ENCODE results near the gene PIK3C3.

GRCh38 chr18:42068030-42068429 is 113.0 kb downstream of the PIK3C3 start:
- no peak for TF ChIP-seq ZFP30 (CRISPR knock-in tag; IDR thresholded peaks at IDR 0.05)
- no peak for TF ChIP-seq ARNTL (CRISPR knock-in tag; IDR thresholded peaks at IDR 0.05; ENCODE audit: borderline replicate concordance, low read depth)
- TF ChIP-seq PATZ1 (CRISPR knock-in tag; IDR thresholded peaks at IDR 0.05; ENCODE audit: borderline replicate concordance), result no peak
- TF ChIP-seq, protein P1, sequence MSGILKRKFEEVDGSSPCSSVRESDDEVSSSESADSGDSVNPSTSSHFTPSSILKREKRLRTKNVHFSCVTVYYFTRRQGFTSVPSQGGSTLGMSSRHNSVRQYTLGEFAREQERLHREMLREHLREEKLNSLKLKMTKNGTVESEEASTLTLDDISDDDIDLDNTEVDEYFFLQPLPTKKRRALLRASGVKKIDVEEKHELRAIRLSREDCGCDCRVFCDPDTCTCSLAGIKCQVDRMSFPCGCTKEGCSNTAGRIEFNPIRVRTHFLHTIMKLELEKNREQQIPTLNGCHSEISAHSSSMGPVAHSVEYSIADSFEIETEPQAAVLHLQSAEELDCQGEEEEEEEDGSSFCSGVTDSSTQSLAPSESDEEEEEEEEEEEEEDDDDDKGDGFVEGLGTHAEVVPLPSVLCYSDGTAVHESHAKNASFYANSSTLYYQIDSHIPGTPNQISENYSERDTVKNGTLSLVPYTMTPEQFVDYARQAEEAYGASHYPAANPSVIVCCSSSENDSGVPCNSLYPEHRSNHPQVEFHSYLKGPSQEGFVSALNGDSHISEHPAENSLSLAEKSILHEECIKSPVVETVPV (CRISPR knock-in tag; IDR thresholded peaks at IDR 0.05), result no peak
- no peak for TF ChIP-seq ZNF565 (CRISPR knock-in tag; conservative IDR thresholded peaks at IDR 0.05; ENCODE audit: low read depth)
- no peak for TF ChIP-seq POU6F1 (CRISPR knock-in tag; IDR thresholded peaks at IDR 0.05; ENCODE audit: borderline replicate concordance, low read depth)
- TF ChIP-seq CSDC2 (CRISPR knock-in tag; IDR thresholded peaks at IDR 0.05), result no peak
- no peak for TF ChIP-seq CREB5 (CRISPR knock-in tag; IDR thresholded peaks at IDR 0.05; ENCODE audit: low read depth)
- no peak for TF ChIP-seq SNAI2 (CRISPR knock-in tag; IDR thresholded peaks at IDR 0.05)
- TF ChIP-seq RARB (CRISPR knock-in tag; IDR thresholded peaks at IDR 0.05), result no peak
- no peak for TF ChIP-seq GLIS3 (CRISPR knock-in tag; IDR thresholded peaks at IDR 0.05)
- no peak for TF ChIP-seq OSR1 (CRISPR knock-in tag; IDR thresholded peaks at IDR 0.05)
- TF ChIP-seq ZNF8 (CRISPR knock-in tag; IDR thresholded peaks at IDR 0.05), result no peak
- TF ChIP-seq TSHZ2 (CRISPR knock-in tag; IDR thresholded peaks at IDR 0.05), result no peak
